ENCODE data around the gene PAX3.
"Not testable (repeated sequence)": the region's sequence is repeated elsewhere in the genome, so short reads cannot be mapped to it uniquely, and the experiment has no call there.

Gene PAX3

DNA sequence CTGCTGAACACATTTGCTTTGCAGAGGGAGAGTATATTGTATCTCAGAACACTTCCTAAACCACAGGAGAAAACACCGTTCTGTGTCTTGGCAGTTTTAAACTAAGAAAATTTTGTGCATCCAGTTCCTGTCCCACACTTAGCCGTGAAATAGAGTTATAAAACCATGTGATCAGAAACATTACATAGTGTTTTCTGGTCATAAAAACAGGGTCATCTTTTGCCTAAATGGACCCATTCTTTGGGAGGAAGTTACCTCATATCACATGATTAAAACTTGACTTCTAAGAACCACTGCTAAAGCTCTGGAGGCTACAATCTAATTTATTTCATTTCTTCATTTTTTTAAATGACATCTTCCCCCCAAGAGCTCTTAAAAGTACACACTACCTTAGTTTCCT is 138.7 kb downstream of the PAX3 start:
- FAIRE-seq (no peak), DNase-seq (ENCODE audit: insufficient read length, low spot score) (no peak)

DNA sequence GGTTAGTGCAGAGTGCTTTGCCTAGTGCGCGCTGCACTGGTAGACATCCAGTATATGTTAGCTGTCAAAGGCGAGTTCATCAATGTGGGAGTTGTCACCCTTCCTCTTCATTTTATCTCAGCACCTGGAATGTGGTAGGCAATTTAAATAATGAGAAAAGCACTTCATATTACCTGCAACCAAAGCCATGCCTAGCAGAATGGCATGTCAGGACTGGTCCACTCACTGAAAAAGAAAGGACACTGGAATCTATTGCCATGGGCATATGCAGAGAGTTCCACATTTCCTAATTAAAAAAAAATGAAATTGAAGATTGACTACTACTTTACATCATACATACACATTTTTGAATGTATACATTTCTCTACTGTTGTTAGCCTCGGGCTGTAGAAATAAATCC is 139.6 kb downstream of the PAX3 start:
- no peak for DNase-seq (ENCODE audit: insufficient read length, low spot score)
- FAIRE-seq: no peak

DNA sequence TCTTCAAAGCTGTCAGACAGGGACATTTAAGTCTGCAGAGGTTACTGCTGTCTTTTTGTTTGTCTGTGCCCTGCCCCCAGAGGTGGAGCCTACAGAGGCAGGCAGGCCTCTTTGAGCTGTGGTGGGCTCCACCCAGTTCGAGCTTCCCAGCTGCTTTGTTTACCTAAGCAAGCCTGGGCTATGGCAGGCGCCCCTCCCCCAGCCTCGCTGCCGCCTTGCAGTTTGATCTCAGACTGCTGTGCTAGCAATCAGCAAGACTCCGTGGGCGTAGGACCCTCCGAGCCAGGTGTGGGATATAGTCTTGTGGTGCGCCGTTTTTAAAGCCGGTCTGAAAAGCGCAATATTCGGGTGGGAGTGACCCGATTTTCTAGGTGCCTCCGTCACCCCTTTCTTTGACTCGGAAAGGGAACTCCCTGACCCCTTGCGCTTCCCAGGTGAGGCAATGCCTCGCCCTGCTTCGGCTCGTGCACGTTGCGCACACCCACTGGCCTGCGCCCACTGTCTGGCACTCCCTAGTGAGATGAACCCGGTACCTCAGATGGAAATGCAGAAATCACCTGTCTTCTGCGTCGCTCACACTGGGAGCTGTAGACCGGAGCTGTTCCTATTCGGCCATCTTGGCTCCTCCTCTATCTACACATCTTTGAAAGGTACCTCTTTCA is 143.7 kb downstream of the PAX3 start:
- FAIRE-seq; DNase-seq (ENCODE audit: insufficient read length, low spot score): not testable (repeated sequence)

Data from HTR-8/SVneo (cell line).